T-helper 1 cell treated with Interleukin-12 subunit alpha and Interleukin-12 subunit beta and Interleukin-4 antibody, amounts not matched to agents 30 μg/mL and 1 μg/mL, for 36 hours (primary cell): Measurements from ENCODE around the gene COL27A1.

Experiments used
- H3K27ac Mint-ChIP-seq: one replicate; pipeline ENCODE4 v1.8.0; 2021; ENCODE audit warnings: mild to moderate bottlenecking, mixed read lengths
- H3K27me3 Mint-ChIP-seq: one replicate; pipeline ENCODE4 v1.8.0; 2021; ENCODE audit warnings: low read depth, mixed read lengths
- H3K36me3 Mint-ChIP-seq: one replicate; pipeline ENCODE4 v1.8.0; 2021; ENCODE audit warnings: low read depth, mixed read lengths
- H3K4me1 Mint-ChIP-seq: one replicate; pipeline ENCODE4 v1.8.0; 2021; ENCODE audit warnings: low read depth, mixed read lengths
- H3K4me3 Mint-ChIP-seq: one replicate; pipeline ENCODE4 v1.8.0; 2021; ENCODE audit warnings: mild to moderate bottlenecking, moderate library complexity, mixed read lengths
- H3K9me3 Mint-ChIP-seq: one replicate; pipeline ENCODE4 v1.8.0; 2021; ENCODE audit warnings: mixed read lengths

Gene COL27A1

DNA sequence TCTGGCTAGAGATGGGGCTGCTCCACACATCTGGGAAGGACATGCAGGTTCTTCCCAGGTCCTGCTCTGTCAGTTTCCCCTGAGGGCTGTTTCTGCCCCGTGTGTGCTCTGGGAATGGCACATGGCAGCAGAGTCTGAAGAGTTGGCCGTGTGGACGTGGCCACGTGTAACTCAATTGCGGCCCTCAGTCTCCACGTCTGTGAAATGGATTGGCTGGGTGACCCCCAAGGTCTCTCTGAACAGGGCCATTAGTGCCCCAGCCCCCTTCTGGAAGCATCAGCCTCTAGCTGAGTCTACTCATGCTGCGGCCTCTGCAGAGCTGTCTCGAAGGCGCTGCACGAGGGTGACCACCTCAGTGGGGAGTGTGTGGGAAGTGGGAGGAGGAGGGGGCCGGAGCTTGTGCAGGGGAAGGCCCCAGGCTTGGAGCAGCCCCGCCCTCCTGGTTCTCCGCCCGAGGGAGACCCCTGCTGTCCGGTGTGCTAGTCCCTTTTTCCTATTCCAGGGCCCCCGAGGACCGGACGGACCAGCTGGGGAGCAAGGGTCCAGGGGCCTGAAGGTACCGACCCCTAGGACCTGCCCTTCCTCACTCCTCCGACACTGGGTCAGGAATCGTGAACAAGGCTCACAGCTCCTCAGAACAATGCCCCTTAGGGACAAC, 108.6 kb downstream of the COL27A1 start:
- H3K27ac Mint-ChIP-seq: no peak overlapping the region
- H3K4me3 Mint-ChIP-seq: no peak overlapping the region
- no peaks in the 10 kb centered on the region for H3K9me3 Mint-ChIP-seq
- H3K4me1 Mint-ChIP-seq: no peaks in the 10 kb centered on the region
- H3K36me3 Mint-ChIP-seq: no peaks in the 10 kb centered on the region
- no peaks in the 10 kb centered on the region for H3K27me3 Mint-ChIP-seq

DNA sequence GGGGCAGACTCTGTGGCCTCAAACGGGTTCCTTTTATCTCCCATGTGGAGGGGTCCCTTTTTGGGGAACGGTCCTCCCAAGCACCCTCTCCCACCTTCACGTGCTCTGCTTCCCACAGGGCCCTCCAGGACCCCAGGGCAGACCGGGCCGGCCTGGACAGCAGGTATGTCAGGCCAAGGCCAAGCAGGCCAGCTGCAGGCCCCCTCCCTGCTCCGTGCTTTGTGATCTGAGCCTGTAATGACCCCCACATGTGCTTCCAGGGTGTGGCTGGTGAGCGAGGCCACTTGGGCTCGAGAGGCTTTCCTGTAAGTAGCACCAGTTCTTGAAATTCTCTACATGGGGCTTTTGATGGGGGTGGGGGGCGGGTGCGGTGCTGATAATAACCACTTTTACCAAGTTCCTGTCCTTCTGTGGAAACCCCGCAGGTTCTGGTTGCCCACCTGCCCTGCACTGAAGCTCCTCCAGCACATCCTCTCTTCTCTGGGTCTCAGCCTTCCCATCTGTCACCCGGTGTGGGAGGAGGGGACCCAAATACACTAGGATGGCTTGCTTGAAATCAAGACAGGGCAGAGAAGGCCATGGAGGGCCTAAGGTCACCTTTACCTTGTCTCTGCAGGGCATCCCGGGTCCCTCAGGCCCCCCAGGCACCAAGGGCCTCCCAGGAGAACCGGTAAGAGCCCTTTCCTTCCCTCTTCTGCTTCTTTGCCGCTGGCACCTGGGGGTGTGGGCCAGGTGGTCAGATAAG, 109.6 kb downstream of the COL27A1 start:
- H3K4me3 Mint-ChIP-seq: no peak overlapping the region
- H3K9me3 Mint-ChIP-seq: no peaks in the 10 kb centered on the region
- no peaks in the 10 kb centered on the region for H3K4me1 Mint-ChIP-seq
- no peaks in the 10 kb centered on the region for H3K36me3 Mint-ChIP-seq
- H3K27ac Mint-ChIP-seq: no peak overlapping the region
- no peaks in the 10 kb centered on the region for H3K27me3 Mint-ChIP-seq

DNA sequence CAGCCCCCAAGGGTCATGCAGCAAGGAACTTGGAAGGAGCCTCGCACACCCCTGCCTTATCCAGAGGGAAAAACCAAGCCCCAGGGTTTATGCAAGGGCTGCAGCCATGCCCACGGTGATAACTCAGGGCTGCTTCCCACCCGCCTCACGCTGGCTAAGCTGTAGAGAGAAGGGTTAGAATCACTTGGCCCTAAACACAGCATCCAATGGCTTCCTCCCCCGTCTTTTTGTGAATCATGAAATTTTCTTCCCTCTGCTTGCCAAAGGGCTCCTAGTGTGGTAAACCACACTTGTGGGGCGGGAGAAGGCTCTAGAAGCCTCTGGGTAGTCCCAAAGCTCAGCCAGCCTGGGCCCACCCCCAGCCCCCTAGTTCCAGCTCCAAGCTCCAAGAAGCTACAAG, 111.6 kb downstream of the COL27A1 start:
- Mint-ChIP-seq H3K9me3 (no peaks in the 10 kb centered on the region), H3K27me3 (no peaks in the 10 kb centered on the region), H3K27ac (no peak overlapping the region), H3K36me3 (no peaks in the 10 kb centered on the region), H3K4me3 (no peak overlapping the region), H3K4me1 (no peaks in the 10 kb centered on the region)

DNA sequence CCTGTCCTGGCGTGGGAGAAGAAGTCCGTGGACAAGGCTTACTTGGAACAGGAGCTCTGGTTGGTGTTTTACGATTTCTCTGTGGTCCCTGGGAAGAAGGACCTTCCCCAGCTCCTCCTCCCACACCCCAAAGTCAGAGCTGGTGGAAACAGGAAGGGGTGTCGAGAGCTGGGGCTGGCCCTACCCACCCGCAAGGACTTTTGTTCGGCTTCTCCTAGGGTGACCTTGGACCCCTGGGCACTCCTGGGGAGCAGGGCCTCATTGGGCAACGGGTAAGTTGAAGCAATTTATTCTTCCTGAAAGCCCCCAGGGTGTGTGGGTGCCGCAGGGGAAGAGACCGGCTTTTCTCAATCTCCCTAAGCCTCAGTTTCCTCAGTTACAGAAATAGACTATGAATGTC, 113.7 kb downstream of the COL27A1 start:
- Mint-ChIP-seq H3K27ac (no peak overlapping the region), H3K36me3 (no peaks in the 10 kb centered on the region), H3K4me3 (no peak overlapping the region), H3K27me3 (no peaks in the 10 kb centered on the region), H3K4me1 (no peaks in the 10 kb centered on the region), H3K9me3 (no peaks in the 10 kb centered on the region)

DNA sequence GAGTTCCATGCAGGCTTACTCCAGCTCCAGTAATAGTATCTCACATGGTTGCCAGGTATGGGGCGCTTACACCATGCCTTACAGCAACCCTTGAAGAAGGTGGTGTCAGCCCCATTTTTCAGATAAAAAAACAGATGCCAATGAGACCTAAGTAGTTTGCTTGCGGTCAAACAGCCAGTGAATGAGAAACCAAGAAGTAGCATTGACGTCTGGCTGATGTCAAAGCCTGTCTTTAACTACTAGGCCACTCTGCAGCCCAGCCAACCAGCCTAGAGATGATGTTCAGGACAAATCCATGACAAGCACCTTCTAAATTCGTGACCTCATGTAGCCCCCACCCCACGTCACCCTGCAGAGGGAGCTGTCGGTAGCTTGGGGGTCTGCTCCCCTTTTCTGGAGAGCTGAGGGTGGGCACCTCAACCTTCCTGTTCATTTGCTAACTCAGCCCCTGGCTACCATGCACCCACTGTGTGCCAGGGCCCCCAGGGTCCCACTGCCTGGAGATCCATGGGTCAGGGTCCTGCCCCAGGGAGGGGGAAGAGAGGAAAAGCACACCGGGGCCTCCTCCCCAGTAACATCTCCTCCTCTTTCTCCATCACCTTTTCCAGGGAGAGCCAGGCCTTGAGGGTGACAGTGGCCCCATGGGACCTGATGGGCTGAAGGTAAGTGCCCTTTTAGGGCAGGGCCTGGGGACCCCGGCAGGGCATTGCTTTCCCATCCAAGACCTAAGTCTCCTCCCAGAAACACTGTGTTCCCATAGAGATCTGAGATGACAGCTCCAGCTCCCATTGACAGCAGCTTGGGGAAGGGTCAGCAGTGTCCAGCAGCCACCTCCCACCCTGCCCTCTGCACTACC, 115.0 kb downstream of the COL27A1 start:
- Mint-ChIP-seq H3K4me3 (no peak overlapping the region), H3K27ac (no peak overlapping the region), H3K27me3 (no peaks in the 10 kb centered on the region)

DNA sequence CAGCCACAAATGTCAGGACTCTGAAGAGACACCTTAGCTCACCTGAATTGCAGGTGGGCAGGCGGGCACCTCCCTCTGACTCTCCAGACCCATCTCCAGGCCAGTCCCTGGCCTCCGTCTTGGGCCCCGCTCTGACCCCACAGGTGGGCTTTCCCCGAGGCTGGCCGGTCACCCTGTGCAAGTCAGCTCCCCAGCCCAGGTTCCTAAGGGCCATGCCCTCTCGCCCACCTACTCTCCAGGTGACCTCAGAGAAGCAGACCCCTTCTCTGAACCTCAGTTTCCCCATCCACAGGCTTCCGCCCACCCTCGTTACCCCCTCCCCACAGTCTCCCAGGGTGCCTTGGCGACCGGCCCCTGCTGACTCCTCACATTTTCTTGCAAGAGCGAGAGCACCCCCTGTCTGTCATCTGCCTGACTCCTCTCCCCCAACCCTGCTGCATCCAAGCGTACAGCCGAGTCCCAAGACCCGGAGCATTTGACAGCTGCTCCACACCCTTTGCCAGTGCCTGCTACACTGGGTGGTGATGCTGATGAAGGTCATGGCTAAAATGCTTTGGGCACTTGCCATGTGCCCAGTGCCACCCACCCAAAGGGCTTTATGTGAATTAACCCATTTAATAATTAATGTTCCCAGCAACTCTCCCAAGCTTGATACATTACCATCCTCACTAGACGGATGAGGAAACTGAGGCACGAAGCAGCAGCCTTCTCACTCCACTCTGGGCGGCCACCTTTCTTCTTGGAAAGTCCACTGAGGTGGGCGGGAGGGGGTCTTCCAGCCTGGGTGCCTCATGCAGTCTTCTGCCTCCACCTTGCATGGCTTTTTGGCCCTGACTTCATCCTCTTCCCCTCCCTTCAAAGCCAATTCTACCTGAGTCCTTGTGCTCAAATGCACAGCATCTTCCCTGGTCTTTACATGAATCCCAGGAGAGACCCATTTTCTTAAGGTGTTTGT, 116.5 kb downstream of the COL27A1 start:
- H3K36me3 Mint-ChIP-seq: no peaks in the 10 kb centered on the region
- H3K27ac Mint-ChIP-seq: no peak overlapping the region
- no peak overlapping the region for H3K4me3 Mint-ChIP-seq
- no peaks in the 10 kb centered on the region for H3K4me1 Mint-ChIP-seq
- H3K27me3 Mint-ChIP-seq: no peaks in the 10 kb centered on the region
- H3K9me3 Mint-ChIP-seq: no peaks in the 10 kb centered on the region

More for the DNA sequence above, 115.0 kb downstream of the COL27A1 start:
- H3K9me3 Mint-ChIP-seq: no peaks in the 10 kb centered on the region
- no peaks in the 10 kb centered on the region for H3K36me3 Mint-ChIP-seq
- H3K4me1 Mint-ChIP-seq: no peaks in the 10 kb centered on the region

DNA sequence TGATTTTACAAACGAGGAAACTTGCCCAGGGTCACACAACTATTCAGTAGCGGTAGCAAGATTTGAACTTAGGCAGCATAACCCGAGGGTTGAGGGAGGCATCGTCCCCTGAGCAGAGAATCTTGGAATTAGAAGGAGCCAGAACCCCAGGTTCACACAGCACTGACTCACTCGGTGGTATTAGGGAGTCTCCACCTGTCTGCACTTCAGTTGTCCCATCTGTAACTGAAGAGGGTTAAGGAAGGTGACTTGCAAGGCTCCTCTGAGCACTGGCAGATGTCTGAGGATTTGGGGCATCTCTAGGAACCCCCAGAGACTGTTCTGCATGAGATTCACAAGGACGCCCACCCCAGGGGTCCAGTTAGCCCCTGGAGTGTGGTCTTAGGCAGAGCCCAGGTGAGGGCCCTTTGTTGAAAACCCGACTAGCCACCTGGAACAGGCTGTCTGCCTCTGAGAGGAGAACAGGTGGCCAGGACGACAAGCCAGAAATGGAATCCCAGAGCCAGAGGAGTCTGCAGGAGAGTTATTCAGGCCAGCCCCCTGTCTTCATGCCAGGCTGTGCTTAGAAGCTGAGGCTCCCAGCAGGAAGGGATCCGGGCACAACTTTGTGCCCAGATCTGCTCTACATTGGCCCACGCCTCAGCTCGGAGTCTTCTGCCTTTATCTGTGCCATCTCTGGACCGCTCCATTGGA, 117.5 kb downstream of the COL27A1 start:
- H3K27ac Mint-ChIP-seq: no peak overlapping the region

DNA sequence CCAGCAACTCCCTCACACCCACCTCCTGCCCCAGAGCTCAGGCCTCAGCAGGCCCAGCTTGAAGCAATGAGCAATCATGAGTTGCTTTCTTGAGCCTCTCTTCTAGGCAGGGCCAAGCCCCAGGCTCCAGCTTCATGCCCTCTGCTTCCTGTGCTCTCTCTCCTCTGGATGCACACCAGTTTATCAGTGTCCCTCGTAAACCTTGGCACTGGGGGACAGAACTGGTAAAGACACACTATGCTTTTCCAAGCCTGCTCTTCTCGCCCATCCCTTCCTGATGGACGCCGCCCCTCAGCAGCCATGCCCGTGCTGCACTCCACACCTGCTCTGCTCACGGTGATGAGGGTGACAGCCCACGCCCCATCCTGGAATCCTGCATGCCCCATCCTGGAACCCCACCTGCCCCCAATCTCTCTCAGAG, 118.1 kb downstream of the COL27A1 start:
- H3K27me3 Mint-ChIP-seq: no peaks in the 10 kb centered on the region
- no peaks in the 10 kb centered on the region for H3K36me3 Mint-ChIP-seq
- no peak overlapping the region for H3K4me3 Mint-ChIP-seq
- no peaks in the 10 kb centered on the region for H3K9me3 Mint-ChIP-seq
- H3K4me1 Mint-ChIP-seq: no peaks in the 10 kb centered on the region
- H3K27ac Mint-ChIP-seq: no peak overlapping the region

More for the DNA sequence above, 117.5 kb downstream of the COL27A1 start:
- Mint-ChIP-seq H3K36me3 (no peaks in the 10 kb centered on the region), H3K27me3 (no peaks in the 10 kb centered on the region), H3K9me3 (no peaks in the 10 kb centered on the region), H3K4me3 (no peak overlapping the region), H3K4me1 (no peaks in the 10 kb centered on the region)

DNA sequence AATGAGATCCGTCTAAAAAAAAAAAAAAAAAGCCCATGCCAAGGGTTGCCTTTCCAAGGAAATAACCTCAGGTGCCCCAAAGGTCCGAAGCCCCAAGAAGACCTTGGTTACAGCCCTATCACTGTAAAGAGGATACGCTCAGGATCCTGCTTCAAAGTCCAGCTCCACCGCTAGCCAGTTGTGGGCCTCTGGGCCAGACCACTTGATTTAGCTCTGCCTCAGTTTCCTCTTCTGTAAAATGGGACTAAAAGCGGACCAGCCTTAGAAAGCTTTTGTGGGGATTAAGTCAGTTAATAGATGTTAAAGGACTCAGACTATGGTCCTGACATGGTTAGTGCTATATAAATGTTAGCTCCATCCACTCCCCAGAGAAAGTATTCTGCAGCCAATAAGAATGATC, 118.9 kb downstream of the COL27A1 start:
- no peak overlapping the region for H3K27ac Mint-ChIP-seq
- no peaks in the 10 kb centered on the region for H3K27me3 Mint-ChIP-seq
- H3K4me1 Mint-ChIP-seq: no peaks in the 10 kb centered on the region
- H3K36me3 Mint-ChIP-seq: no peaks in the 10 kb centered on the region
- H3K9me3 Mint-ChIP-seq: no peaks in the 10 kb centered on the region
- H3K4me3 Mint-ChIP-seq: no peak overlapping the region

DNA sequence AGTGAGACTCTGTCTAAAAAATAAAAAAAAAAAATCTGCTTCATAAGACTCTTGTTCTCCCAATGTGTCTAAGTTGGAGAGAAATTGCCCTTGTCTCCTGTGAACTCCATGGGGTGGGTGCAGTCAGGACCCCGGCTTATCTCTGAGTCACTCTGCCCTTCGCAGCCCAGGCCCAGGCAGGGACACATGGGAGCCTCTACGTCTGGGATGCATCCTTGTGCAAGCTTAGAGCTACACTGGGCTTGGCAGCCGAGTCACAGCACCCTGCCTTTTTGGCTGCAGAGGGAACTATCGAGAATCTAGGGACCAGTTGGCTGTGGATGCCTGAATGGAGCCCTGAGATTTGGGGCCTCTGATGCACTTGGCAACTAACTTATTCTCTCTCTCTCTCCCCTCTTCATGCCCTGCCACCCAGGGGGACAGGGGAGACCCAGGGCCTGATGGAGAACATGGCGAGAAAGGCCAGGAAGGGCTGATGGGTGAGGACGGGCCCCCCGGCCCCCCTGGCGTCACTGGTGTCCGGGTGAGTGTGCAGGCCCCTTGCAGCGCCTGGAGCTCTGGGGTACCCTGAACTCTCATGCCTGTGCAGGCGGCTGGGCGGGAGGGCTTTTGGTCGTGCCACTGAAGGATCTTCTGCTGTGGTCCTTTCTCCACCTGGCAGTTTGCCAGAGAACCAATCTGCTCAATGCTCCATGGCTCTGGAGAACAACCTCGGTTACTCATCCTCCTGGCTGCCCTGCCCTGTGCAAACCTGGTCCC, 120.1 kb downstream of the COL27A1 start:
- Mint-ChIP-seq H3K9me3 (no peaks in the 10 kb centered on the region), H3K36me3 (no peaks in the 10 kb centered on the region), H3K27ac (no peak overlapping the region), H3K27me3 (no peaks in the 10 kb centered on the region), H3K4me1 (no peaks in the 10 kb centered on the region), H3K4me3 (no peak overlapping the region)

DNA sequence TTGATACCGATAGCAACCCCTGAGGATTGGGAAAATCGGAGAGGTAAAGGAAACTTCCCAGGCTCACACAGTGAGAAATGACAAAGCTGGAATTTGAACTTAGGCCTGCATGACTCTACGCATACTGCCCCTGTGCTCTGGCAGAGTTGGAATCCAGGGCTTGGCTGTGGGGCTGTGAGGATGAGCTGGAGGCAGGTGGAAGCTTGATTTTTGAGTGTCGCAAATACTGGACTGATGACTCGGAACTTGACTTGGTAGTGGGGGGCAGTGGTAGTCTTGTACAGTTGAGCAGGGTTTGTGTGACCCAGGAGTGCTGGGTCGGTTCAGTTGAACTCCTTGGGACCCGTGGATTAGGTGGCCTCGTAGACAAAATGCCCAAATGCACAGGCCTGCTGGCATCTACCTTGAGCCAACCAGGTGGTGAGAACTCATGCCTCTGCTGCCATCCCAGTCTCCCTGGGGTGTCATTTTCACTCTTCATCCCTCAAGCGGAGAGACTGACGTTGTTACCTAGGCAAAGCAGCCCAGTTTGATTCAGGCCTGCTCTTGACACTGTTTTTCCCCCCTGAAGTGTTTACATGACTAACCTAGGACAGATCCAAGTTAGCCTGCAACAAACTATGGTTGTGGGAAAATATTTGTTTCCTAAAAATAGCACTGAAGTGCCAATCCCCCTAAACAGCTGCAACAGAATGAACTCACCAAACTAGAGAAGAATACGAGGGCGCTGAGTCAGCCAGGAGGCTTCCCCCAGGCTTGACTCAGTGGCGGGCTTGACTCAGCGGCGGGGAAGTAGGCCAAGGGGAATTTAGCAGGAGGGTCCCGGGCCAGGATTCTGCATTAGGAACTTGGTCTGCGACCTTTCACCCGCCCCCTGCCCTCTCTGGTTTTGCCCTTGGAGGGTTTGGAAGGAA, 121.8 kb downstream of the COL27A1 start:
- Mint-ChIP-seq H3K9me3 (no peaks in the 10 kb centered on the region), H3K27me3 (no peaks in the 10 kb centered on the region), H3K27ac (no peak overlapping the region), H3K36me3 (no peaks in the 10 kb centered on the region), H3K4me3 (no peak overlapping the region), H3K4me1 (no peaks in the 10 kb centered on the region)

DNA sequence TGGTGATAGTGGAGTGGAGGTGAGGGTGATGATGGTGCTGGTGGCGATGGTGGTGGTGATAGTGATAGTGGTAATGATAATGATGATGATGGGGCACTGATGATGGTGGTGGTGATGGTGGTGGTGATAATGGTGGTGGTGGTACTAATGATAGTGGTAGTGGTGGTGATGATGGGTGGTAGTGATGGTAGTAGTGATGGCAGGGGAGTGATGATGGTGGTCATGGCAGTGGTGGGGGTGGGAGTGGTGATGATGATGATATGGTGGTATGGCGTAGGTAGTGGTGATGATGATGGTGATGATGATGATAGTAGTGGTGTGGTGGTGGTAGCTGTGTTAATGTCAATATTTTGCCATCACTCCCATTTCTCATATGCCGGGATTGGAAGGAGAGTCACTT, 123.0 kb downstream of the COL27A1 start:
- Mint-ChIP-seq H3K27me3 (no peaks in the 10 kb centered on the region), H3K36me3 (no peaks in the 10 kb centered on the region), H3K4me3 (no peak overlapping the region)

More for the DNA sequence above, 123.0 kb downstream of the COL27A1 start:
- no peak overlapping the region for H3K27ac Mint-ChIP-seq
- no peaks in the 10 kb centered on the region for H3K9me3 Mint-ChIP-seq
- no peaks in the 10 kb centered on the region for H3K4me1 Mint-ChIP-seq
